GM13976 (cell line): ENCODE data around the gene ANKRD26.

ENCODE experiments used
- DNase-seq: peaks from one replicate; pipeline ENCODE4 v3.0.0; 2012; ENCODE audit warnings: low spot score
- CTCF ChIP-seq: IDR thresholded peaks from 2 replicates; pipeline ENCODE4 v1.5.1; 2012; ENCODE audit warnings: borderline replicate concordance, mild to moderate bottlenecking; ENCODE audit not compliant: insufficient read depth; ENCODE audit errors: extremely low read depth, missing control alignments, control extremely low read depth
- in situ Hi-C: fragments of 300-500 bp; cut with MboI; formaldehyde crosslinking; loops from one replicate; pipeline ENCODE4 v1.12.0; 2022; ENCODE audit warnings: low sequenced_read_pairs, mixed read lengths, inconsistent platforms; ENCODE audit not compliant: unreplicated experiment

The ANKRD26 gene

GRCh38 chr10:27104919-27105318 is 4.6 kb upstream of the ANKRD26 start:
- no peak for TF ChIP-seq CTCF
- no peak for DNase-seq
- in situ Hi-C loops, result no loop called here

- in situ Hi-C loops, result no loop called here
Observed at GRCh38 chr10:27100813-27101347, 586 bp upstream of the ANKRD26 start.

GRCh38 chr10:27099448-27099847 is 846 bp downstream of the ANKRD26 start:
- in situ Hi-C loops, result no loop called here
- no peak for DNase-seq
- TF ChIP-seq CTCF, result no peak

More at GRCh38 chr10:27100813-27101347, 586 bp upstream of the ANKRD26 start:
- no peak for TF ChIP-seq CTCF
- no peak for DNase-seq

GRCh38 chr10:27088119-27089044 is 11.9 kb downstream of the ANKRD26 start:
- no peak for DNase-seq
- in situ Hi-C loops, result no loop called here
- TF ChIP-seq CTCF, result no peak

- in situ Hi-C loops, result no loop called here
- TF ChIP-seq CTCF, result no peak
- DNase-seq, result no peak
Observed at GRCh38 chr10:27072436-27073114, 27.7 kb downstream of the ANKRD26 start.

GRCh38 chr10:27068217-27068891 is 31.9 kb downstream of the ANKRD26 start:
- DNase-seq, result no peak
- in situ Hi-C loops, result no loop called here

More at GRCh38 chr10:27068217-27068891, 31.9 kb downstream of the ANKRD26 start:
- no peak for TF ChIP-seq CTCF
